GM03348 (cell line): ENCODE results near the gene PKP1.

Source experiments
- DNase-seq: peaks from one replicate; pipeline ENCODE4 v3.0.0; 2012; ENCODE audit warnings: low spot score

Gene PKP1

GRCh38 chr1:201330541-201330940, 47.2 kb downstream of the PKP1 start:
- no peak for DNase-seq

- DNase-seq, result no peak
Observed at GRCh38 chr1:201331166-201331565, 47.9 kb downstream of the PKP1 start.

DNA sequence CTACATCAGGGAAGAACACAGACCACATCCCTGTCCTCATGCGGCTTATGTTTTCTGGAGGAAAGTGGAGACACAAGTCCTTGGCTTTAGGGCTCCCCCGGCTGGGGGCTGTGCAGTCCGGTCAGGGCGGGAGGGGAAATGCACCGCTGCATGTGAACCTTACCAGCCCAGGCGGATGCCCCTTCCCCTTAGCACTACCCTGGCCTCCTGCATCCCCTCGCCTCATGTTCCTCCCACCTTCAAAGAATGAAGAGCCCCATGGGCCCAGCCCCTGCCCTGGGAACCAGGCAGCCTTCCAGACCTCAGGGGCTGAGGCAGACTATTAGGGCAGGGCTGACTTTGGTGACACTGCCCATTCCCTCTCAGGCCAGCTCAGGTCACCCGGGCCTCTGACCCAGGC, 48.7 kb downstream of the PKP1 start:
- no peak for DNase-seq

- no peak for DNase-seq
Observed at GRCh38 chr1:201332616-201333335, 49.5 kb downstream of the PKP1 start.

GRCh38 chr1:201334325-201335173, 51.2 kb downstream of the PKP1 start:
- DNase-seq, result no peak

GRCh38 chr1:201335174-201335870, 52.0 kb downstream of the PKP1 start:
- no peak for DNase-seq

- DNase-seq, result no peak
Observed at GRCh38 chr1:201335901-201336300, 52.6 kb downstream of the PKP1 start.

GRCh38 chr1:201336711-201337450, 53.6 kb downstream of the PKP1 start:
- DNase-seq, result no peak

- DNase-seq, result no peak
Observed at GRCh38 chr1:201341377-201341776, 58.1 kb downstream of the PKP1 start.

GRCh38 chr1:201344206-201345080, 61.1 kb downstream of the PKP1 start:
- no peak for DNase-seq

DNA sequence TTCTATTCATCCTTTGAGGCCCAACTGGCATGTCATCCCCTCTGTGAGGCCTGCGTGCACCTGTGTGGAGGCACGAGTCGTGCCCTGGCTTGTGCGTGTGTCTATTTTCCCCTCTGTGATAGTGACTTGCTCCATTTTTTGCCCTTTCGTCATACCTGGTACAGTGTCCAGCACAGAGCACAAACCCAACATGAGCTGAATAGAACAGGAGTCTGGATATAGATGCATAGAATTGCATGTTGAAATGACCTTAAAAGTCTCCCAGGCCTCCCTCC, 61.7 kb downstream of the PKP1 start:
- no peak for DNase-seq

GRCh38 chr1:201346337-201346939, 63.1 kb downstream of the PKP1 start:
- DNase-seq, result peak; percentile 75

GRCh38 chr1:201346987-201347386, 63.7 kb downstream of the PKP1 start:
- no peak for DNase-seq

DNA sequence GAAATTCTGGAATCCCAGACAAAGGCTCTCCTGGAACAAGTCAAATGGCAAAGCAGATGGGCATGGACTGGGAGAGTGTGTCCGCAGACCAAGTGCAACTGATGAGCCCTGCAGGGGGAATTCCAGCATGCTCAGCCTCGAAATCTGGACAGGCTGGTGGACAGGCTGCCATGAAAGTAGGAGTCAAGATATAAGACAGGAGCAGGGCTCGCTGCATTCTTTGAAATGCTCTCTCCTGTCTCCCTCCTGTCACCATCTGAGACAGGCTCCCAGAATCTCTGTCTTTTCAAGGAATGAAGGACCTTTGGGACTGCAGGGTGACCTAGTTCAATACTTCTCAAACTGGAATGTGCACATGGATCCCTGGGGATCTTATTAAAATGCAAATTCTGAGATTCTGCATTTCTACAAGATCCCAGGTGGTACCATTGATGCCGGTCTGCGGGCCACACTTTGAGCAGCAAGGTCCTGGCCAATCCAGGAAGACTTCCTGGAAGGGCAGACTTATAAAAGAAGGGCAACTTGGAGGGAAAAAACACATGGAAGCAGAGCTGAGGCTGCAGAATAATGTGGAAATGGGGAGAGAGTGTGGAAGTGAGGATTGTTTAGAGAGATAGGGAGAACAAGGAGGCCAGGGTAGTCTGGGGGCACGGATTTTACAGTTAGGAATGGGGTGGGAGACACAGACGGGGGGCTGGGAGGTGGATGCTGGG, 64.3 kb downstream of the PKP1 start:
- no peak for DNase-seq

- peak; percentile 81 for DNase-seq
Observed at GRCh38 chr1:201348211-201348566, 64.9 kb downstream of the PKP1 start.

- DNase-seq, result no peak
Observed at GRCh38 chr1:201349092-201349491, 65.8 kb downstream of the PKP1 start.

DNA sequence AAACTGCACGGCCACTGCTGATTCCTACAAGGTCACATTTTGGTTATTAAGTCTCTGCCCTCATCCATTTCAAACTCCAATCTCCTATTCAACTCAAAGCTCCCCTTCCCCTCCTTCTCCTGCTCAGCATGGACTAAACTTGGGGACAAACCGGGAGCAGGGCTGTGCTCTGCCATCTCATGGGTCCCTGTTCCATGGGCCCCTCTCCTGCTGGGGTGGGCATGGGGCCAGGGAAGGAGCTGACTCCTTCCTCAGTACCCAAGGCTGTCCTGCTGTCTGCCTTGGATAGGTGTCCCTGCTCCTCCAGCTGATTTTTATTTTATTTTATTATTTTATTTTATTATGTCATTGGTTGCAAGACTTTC, 67.0 kb downstream of the PKP1 start:
- no peak for DNase-seq

GRCh38 chr1:201350884-201351283, 67.6 kb downstream of the PKP1 start:
- no peak for DNase-seq

- DNase-seq, result no peak
Observed at GRCh38 chr1:201351617-201352016, 68.3 kb downstream of the PKP1 start.

GRCh38 chr1:201353186-201353940, 70.1 kb downstream of the PKP1 start:
- DNase-seq, result no peak
